AG09319 (cell line): ENCODE measurements around the gene HORMAD2.
"Not testable (repeated sequence)": the region's sequence is repeated elsewhere in the genome, so short reads cannot be mapped to it uniquely, and the experiment has no call there.

Experiments used
- DNase-seq: peaks from one replicate; pipeline ENCODE4 v3.0.0-alpha.2; 2010; ENCODE audit warnings: low read depth; ENCODE audit errors: extremely low read depth
- TF ChIP-seq, protein P1 (sequence below): IDR thresholded peaks from 2 replicates; pipeline ENCODE4 v1.5.1; 2011; ENCODE audit warnings: low read depth, mild to moderate bottlenecking, inconsistent platforms, low read length, moderate library complexity

Gene HORMAD2

DNA sequence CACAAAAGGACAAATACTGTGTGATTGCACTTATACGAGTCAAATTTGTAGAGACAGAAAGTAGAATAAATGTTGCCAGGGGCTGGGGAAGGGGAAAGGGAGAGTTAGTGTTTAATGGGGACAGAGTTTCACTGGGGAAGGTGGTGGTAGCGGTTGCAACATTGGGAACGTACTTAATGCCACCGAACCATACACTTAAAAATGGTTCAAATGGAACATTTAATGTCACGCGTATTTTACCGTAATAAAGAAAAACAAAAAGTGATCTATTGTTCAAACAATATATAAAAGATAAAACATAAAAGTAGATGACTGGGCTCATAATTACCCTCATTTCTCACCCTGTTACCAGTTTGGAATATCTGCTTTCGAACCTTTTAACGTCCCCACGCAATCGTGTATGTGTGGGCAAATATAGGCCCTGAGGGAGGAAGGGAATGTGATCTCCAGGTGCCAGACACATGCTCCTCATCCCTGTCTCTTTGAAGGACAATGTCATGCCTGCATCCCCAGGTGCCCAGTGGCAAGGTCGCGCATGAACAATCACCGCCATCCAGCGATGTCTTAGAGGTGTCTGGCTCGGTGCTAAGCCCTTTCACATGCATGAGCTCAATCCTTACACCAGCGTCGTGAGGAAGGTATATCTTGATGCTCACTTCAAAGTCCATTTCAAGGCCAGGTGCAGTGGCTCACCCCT is 131.0 kb downstream of the HORMAD2 start:
- TF ChIP-seq, protein P1, sequence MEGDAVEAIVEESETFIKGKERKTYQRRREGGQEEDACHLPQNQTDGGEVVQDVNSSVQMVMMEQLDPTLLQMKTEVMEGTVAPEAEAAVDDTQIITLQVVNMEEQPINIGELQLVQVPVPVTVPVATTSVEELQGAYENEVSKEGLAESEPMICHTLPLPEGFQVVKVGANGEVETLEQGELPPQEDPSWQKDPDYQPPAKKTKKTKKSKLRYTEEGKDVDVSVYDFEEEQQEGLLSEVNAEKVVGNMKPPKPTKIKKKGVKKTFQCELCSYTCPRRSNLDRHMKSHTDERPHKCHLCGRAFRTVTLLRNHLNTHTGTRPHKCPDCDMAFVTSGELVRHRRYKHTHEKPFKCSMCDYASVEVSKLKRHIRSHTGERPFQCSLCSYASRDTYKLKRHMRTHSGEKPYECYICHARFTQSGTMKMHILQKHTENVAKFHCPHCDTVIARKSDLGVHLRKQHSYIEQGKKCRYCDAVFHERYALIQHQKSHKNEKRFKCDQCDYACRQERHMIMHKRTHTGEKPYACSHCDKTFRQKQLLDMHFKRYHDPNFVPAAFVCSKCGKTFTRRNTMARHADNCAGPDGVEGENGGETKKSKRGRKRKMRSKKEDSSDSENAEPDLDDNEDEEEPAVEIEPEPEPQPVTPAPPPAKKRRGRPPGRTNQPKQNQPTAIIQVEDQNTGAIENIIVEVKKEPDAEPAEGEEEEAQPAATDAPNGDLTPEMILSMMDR = no peak
- DNase-seq = no peak

DNA sequence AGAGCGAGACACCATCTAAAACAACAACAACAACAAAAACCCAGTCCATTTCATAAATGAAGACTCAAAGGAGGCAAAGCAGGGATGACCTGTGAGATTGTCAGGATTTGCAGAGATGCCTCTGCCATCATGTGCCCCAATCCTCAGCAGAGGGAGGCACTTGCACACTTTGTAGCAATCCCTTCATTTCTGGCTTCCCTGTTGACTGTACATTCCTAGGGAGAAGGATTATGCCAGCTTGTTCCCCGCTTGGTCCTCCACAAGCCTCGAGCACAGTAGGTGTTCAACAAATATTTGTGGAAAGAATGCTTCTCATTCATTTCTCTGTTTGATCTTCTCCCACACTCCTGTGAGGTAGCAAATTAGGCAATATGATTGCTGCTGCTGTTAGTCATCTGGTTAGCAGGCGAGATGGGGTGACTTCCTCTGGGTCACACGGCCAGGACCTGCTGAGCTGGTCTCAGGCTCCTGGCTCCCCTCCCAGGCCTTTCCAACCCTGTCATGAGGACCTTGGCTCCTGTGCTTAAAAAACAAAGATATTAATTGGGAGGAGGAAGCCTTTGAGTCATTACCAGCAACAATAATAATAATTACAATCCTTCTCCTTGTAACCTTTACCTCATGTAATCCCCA is 132.2 kb downstream of the HORMAD2 start:
- peak; percentile 60 for DNase-seq
- TF ChIP-seq, protein P1 = no peak; the same call in none of the 2 replicates

DNA sequence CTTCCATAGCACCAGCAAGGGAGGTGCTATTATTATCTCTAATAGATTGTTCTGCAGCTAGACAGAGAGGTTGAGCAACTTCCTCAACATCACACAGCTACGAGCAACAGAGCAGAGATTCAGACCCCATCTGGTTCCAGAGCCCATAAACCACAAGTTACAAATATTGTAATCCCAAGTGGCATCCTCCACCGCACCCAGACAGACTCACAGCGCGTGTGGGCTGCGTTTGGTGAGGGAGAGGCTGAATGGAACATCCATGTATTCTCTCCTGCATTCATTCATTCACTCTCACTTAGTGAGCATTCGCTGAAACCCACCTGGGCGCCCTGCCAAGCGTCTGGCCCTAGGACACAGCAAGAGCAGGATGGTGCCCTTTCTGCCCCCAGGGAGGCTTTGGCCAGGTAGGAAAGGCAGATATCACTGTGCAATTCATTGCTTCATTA is 132.8 kb downstream of the HORMAD2 start:
- no peak for DNase-seq
- TF ChIP-seq, protein P1 = no peak

DNA sequence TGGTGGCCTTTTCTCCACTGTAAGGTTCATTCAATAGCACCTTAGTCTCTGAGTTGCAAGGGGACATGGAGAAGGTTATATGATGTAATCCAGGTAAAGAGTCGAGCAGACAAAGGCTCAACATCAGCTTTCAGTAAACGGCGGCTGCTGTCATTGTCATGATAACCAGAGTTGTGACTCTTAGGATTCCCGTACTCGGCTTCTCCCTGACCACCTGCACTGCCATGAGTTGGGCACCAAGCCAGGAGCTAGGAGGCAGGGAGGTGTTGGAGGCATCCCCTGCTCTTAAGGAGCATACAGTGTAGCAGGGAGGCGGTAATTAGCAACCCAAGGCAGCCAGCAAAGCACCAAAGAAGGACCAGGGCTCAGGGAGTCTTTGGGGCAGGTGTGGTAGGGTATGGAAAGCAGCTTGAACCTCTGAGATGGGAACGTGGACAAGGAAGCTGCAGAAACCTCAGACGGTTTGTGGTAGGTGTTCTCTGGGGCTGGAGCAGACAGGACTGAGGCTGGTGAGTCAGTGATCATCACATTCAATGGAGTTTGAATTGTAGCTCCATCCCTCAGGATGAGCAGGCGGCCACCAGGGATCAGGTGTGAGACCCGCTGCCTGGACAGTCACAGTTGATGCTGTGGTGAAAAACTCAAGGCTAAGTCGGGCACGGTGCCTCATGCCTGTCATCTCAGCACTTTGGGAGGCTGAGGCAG is 134.6 kb downstream of the HORMAD2 start:
- no peak for DNase-seq
- TF ChIP-seq, protein P1 = no peak

DNA sequence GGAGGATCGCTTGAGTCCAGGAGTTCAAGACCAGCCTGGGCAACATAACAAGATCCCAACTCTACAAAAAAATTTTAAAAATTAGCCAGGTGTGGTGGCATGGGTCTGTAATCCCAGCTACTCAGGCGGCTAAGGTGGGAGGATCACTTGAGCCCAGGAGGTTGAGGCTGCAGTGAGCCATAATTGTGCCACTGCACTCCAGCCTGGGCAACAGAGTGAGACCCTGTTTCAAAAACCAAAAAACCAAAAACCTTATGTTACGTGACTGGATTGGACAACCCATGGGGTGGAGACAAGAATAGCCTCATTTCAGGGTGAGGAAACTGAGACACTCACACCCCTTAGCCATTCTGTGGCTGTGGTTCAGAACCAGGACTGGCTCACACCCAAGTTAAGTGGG is 136.0 kb downstream of the HORMAD2 start:
- DNase-seq = not testable (repeated sequence)

DNA sequence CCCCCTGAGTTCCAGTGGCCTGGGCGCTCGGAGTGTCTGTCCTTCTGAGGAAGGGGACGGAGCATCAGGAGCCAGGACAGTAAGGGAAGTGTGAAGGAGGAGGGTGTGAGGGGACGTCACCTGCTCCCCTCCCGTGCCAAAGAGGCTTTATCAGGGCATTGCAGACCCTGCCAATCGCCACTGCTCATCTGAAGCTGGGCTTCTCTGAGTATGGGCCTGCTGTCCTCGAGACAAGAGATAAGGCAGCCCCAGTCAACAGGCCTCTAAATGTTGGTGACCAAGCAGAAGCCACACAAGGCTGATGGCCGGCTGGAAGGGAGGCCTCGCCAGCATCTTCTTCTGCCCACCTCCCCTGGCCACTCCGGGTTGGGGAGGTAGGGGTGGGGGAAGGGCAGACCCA is 136.4 kb downstream of the HORMAD2 start:
- no peak for DNase-seq
- TF ChIP-seq, protein P1 = no peak

DNA sequence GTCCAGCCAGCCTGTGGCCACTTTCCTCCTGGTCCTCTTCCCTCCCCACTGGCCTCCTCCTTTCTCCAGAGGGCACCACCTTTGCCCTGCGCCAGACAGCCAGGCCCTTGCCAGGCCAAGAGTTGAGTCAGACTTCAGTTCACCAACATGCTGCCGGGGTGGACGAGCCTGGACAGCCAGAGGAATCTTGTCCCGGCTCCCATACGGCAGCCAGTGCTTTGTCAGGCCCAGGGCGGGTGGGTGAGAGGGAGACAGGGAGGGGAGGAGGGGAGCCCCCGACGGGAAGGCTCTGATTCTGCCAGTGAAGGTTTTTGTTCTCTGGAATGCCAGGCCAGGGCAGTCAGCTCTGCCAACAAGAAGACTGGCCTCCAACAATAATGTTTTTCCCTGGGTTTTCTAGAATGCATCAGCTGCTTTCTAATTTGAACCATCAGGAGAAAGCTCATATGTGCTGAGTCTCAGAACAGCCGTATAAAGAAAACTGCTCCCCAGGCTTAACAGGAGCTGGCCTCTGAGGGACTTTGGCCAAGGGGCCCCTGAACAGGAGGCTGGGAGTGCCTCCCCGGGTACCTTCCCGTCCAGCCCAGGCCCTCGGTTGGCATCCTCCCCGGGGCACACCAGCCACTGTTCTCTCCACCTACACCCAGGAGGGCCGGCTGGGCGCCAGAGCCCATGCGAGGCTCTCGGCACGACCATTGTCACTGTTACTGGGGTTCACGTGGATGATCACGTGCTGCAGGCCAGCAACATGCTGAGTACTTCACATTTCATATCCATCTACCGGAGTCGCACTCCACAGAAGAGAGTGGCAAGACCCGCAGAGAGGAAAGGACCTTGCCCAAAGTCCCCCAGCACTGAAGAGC is 137.7 kb downstream of the HORMAD2 start:
- DNase-seq = no peak
- TF ChIP-seq, protein P1 = no peak
